Retinal pigment epithelial cell (primary cell): ENCODE measurements around the gene TMUB1.

Experiments
- DNase-seq: peaks from one replicate; pipeline ENCODE4 v3.0.0-alpha.2; 2010; ENCODE audit warnings: low read depth
- H3K4me3 ChIP-seq: 2 replicates; pipeline ENCODE4 v1.5.1; 2011; ENCODE audit warnings: mild to moderate bottlenecking, low read length, control low read depth, moderate library complexity
- CTCF ChIP-seq: conservative IDR thresholded peaks from 2 replicates; pipeline ENCODE4 v1.5.1; 2011; ENCODE audit warnings: low read depth, low read length, control low read depth, inconsistent platforms

TMUB1 gene

GRCh38 chr7:151039850-151040548 is 43.3 kb downstream of the TMUB1 start:
- no peak overlapping the region for H3K4me3 ChIP-seq
- TF ChIP-seq CTCF: no peak
- DNase-seq: no peak

GRCh38 chr7:151038951-151039849 is 44.1 kb downstream of the TMUB1 start:
- DNase-seq: peak; percentile 80
- H3K4me3 ChIP-seq: no peak overlapping the region
- TF ChIP-seq CTCF: no peak

- TF ChIP-seq CTCF: no peak
- H3K4me3 ChIP-seq: no peak overlapping the region
- no peak for DNase-seq
Observed at GRCh38 chr7:151035902-151036301, 47.4 kb downstream of the TMUB1 start.

- no peak overlapping the region for H3K4me3 ChIP-seq
- no peak for DNase-seq
- no peak for TF ChIP-seq CTCF
Observed at GRCh38 chr7:151035026-151035717, 48.1 kb downstream of the TMUB1 start.

- DNase-seq: no peak
- TF ChIP-seq CTCF: no peak
- no peak overlapping the region for H3K4me3 ChIP-seq
Observed at GRCh38 chr7:151034312-151035025, 48.8 kb downstream of the TMUB1 start.

- no peak overlapping the region for H3K4me3 ChIP-seq
- DNase-seq: no peak
- no peak for TF ChIP-seq CTCF
Observed at GRCh38 chr7:151033864-151034249, 49.4 kb downstream of the TMUB1 start.
